Calu3 (cell line): ENCODE measurements around the gene ZSWIM8. TPM values are rescaled to one million over a fixed set of nuclear protein-coding genes. Genes with fewer than 3 reads are reported as not detected.

Experiments
- BruUV-seq: library from RNA; stranded (reverse); fragments of 400-500 nt; replicated peaks from 2 replicates; lab custom pipeline; 2021; lab: Mats Ljungman, UMichigan
- CTCF ChIA-PET: fragments of 300-600 bp; sonication (Branson Sonifier 250); formaldehyde crosslinking; loops from one replicate; lab custom pipeline; 2022; ENCODE audit warnings: antibody characterized with exemption; lab: Charles Lee
- DNase-seq: peaks from one replicate; pipeline ENCODE4 v3.0.0; 2022
- H3K27ac Mint-ChIP-seq: one replicate; pipeline ENCODE4 v1.8.0; 2022; ENCODE audit warnings: mixed read lengths; ENCODE audit not compliant: unreplicated experiment
- H3K27me3 Mint-ChIP-seq: one replicate; pipeline ENCODE4 v1.8.0; 2022; ENCODE audit warnings: mixed read lengths; ENCODE audit not compliant: unreplicated experiment
- H3K36me3 Mint-ChIP-seq: one replicate; pipeline ENCODE4 v1.8.0; 2022; ENCODE audit warnings: mild to moderate bottlenecking, moderate library complexity, mixed read lengths; ENCODE audit not compliant: insufficient read depth, unreplicated experiment
- H3K4me1 Mint-ChIP-seq: one replicate; pipeline ENCODE4 v1.8.0; 2022; ENCODE audit warnings: mild to moderate bottlenecking, low read depth, mixed read lengths; ENCODE audit not compliant: unreplicated experiment
- H3K4me3 Mint-ChIP-seq: one replicate; pipeline ENCODE4 v1.8.0; 2022; ENCODE audit warnings: mild to moderate bottlenecking, low read depth, moderate library complexity, mixed read lengths; ENCODE audit not compliant: unreplicated experiment
- H3K9me3 Mint-ChIP-seq: one replicate; pipeline ENCODE4 v1.8.0; 2022; ENCODE audit warnings: low read depth, mixed read lengths; ENCODE audit not compliant: unreplicated experiment
- intact Hi-C: fragments of 100-400 bp; cut with micrococcal nuclease; formaldehyde crosslinking; loops from one replicate; pipeline ENCODE4 v1.10.0; 2022; ENCODE audit not compliant: unreplicated experiment
- total RNA-seq: library from RNA; stranded (reverse); gene quantifications from 2 replicates; pipeline ENCODE4 v1.2.3, GENCODE V29; 2022
- TF ChIP-seq, protein P1 (sequence below): fragments of 200-600 bp; IDR thresholded peaks from one replicate; pipeline ENCODE4 v1.8.0; 2022; ENCODE audit warnings: antibody characterized with exemption; ENCODE audit not compliant: unreplicated experiment

The ZSWIM8 gene
- total RNA-seq, 1 experiment from 2014 or later: 59.9 TPM

DNA sequence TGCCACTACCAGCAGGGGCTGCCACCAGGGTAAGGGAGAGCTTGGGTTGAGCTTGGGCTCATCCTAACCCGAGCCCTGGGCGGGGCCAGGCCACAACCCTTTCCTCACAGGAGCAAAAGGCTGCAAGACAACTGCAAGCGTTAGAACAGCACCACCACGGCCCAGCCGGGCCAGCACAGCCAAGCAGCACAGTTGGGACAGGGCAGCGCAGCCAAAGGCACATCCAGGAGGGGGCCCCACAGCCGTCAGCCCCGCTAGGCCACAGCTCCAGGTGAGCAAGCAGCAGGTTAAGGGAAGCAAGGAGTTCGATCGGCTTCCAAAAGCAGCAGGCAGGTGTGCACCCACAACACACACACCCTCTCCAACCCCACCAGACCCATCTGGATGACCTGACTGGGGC lies 33.0 kb downstream of the ZSWIM8 start:
- intact Hi-C loops: no loop called here
- no peak overlapping the region for H3K4me3 Mint-ChIP-seq
- H3K36me3 Mint-ChIP-seq: peaks cover 43% of the 10 kb centered on the region
- TF ChIP-seq, protein P1, sequence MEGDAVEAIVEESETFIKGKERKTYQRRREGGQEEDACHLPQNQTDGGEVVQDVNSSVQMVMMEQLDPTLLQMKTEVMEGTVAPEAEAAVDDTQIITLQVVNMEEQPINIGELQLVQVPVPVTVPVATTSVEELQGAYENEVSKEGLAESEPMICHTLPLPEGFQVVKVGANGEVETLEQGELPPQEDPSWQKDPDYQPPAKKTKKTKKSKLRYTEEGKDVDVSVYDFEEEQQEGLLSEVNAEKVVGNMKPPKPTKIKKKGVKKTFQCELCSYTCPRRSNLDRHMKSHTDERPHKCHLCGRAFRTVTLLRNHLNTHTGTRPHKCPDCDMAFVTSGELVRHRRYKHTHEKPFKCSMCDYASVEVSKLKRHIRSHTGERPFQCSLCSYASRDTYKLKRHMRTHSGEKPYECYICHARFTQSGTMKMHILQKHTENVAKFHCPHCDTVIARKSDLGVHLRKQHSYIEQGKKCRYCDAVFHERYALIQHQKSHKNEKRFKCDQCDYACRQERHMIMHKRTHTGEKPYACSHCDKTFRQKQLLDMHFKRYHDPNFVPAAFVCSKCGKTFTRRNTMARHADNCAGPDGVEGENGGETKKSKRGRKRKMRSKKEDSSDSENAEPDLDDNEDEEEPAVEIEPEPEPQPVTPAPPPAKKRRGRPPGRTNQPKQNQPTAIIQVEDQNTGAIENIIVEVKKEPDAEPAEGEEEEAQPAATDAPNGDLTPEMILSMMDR: no peak
- H3K27ac Mint-ChIP-seq: no peak overlapping the region
- DNase-seq: no peak
- no peaks in the 10 kb centered on the region for H3K4me1 Mint-ChIP-seq
- BruUV-seq: no TSS peak
- H3K27me3 Mint-ChIP-seq: no peaks in the 10 kb centered on the region
- H3K9me3 Mint-ChIP-seq: no peaks in the 10 kb centered on the region
- CTCF ChIA-PET: no interaction called here

DNA sequence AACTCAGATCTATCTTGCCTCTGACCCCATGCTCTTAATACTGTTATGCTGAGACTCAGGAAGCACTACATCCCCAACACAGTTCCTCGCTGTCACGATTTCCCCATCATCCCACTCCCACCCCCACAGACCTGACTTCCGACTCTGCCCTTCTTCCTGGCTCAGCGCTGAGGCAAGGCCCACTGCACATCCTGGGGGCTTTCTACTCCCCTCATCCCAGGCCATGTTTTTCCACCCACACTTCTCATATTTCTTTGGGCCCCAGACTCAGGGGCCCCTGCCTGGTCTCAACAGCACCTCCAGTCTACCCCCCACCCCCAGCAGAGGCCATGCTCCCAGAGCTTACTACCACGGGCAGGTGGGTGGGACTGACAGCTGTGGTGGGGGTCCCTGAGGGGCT lies 33.7 kb downstream of the ZSWIM8 start:
- Mint-ChIP-seq H3K4me3 (no peak overlapping the region), H3K36me3 (peaks cover 39% of the 10 kb centered on the region), H3K4me1 (no peaks in the 10 kb centered on the region), H3K27ac (no peak overlapping the region), H3K9me3 (no peaks in the 10 kb centered on the region), H3K27me3 (no peaks in the 10 kb centered on the region)
- DNase-seq: no peak
- CTCF ChIA-PET: no interaction called here
- intact Hi-C loops: no loop called here
- TF ChIP-seq, protein P1: no peak
- no TSS peak for BruUV-seq

DNA sequence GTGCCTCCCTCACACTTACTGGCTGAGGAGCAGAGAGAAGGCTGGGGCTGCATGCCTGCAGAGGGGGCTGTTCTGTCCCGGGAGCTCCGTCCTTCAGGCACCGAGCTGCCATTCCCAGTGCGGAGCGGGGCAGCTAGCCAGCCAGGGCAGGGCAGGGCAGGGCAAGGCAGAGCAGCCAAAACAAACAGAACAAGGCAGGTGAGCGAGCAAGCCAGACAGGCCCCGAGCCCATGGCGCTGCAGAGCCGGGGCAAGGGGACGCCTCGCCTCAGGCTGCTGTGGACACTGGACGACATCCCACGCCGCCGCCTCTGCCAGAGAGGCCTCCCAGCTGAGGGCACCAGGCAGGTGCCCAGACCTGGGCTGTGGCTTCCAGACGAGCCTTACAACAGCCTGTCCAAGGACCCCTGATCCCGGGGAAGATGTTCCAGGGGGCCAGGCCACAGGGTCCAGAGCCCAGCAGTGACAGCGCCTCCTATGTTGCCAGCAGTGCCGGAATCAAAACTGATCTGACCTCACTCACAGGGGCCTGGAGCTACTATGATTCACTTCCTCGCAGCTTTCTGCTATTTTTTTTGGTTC lies 34.2 kb downstream of the ZSWIM8 start:
- no peak overlapping the region for H3K27ac Mint-ChIP-seq
- no peak overlapping the region for H3K4me3 Mint-ChIP-seq
- TF ChIP-seq, protein P1: no peak
- CTCF ChIA-PET: no interaction called here
- H3K36me3 Mint-ChIP-seq: peaks cover 38% of the 10 kb centered on the region
- H3K4me1 Mint-ChIP-seq: no peaks in the 10 kb centered on the region
- no TSS peak for BruUV-seq
- H3K9me3 Mint-ChIP-seq: no peaks in the 10 kb centered on the region
- intact Hi-C loops: no loop called here
- peak; percentile 48 for DNase-seq
- H3K27me3 Mint-ChIP-seq: no peaks in the 10 kb centered on the region

DNA sequence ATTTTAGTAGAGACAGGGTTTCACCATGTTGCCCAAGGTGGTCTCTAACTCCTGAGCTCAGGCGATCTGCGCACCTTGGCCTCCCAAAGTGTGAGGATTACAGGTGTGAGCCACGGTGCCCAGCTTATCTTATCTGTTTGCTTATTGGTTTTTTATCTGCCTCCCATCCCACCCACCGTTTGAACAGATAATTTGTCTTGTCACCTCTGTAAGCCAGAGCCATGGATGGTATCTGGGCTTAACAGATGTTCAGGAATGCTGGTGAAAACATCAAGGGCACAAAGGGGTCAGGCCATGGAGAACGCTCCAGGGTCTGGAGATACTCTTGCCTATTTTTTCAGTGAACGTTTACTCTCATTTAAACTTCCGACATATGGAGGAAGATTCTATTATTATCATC lies 38.0 kb downstream of the ZSWIM8 start:
- no peak overlapping the region for H3K27ac Mint-ChIP-seq
- DNase-seq: no peak

More for the DNA sequence above, 38.0 kb downstream of the ZSWIM8 start:
- no peaks in the 10 kb centered on the region for H3K27me3 Mint-ChIP-seq
- H3K36me3 Mint-ChIP-seq: peaks cover 24% of the 10 kb centered on the region
- TF ChIP-seq, protein P1: no peak
- CTCF ChIA-PET: no interaction called here
- no TSS peak for BruUV-seq
- no peaks in the 10 kb centered on the region for H3K9me3 Mint-ChIP-seq
- intact Hi-C loops: no loop called here
- no peak overlapping the region for H3K4me3 Mint-ChIP-seq
- no peaks in the 10 kb centered on the region for H3K4me1 Mint-ChIP-seq
